ENCODE measurements around the gene DBF4B. TPM values are rescaled to one million over a fixed set of nuclear protein-coding genes. Genes with fewer than 3 reads are reported as not detected.

DBF4B gene
- total and polyA plus RNA-seq, 8 donors: 1.0 to 5.5 (median 2.8) TPM

DNA sequence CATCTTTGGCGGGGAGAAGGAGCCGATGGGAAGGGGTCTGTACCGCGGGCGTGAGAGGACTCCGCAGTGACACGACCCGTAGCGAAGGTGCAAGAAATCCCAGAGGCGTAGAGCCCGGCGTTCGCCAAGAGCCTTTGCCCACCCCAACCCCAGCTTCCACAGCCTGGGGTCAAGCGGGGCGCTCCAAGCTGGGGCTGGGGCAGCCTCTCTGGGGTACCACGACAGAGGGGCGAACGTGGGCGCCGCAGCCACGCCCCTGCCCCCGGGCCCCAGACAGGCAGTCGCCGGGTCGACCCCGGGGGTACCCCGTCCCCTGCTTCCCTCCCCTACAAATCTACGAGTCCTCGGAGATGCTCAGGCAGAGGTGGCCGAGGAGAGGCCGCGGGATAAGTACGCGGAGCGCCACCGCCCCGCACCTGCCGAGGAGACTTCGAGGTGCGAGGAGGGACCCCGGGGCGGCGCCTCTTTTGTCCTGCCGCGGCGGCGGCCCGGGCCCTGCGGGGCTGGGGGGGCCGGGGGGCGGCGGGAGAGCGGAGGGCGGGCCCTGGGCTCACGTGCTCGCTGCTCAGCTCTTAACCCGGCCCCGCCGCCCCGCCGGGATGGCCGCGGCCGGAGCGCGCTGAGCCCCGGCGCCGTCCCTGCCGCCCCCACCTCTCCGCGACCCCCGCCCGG lies 50.1 kb downstream of the DBF4B start, which contains the start of gene ADAM11:
Gene ADAM11 (plus strand): TSS at position 575 of the 672 bp plus-strand sequence. CDS start 212 bp downstream, outside the sequence.
- Histone ChIP-seq H3K9me3 (no peaks in the 10 kb centered on the region), H3K36me3 (no peaks in the 10 kb centered on the region), H3K4me1 (no peaks in the 10 kb centered on the region), H3K27me3 (peaks cover 0 to 8% (median 0%) of the 10 kb centered on the region in 4 donors), H3K27ac (no peak within 1 kb of the TSS), H3K4me3 (peak within 1 kb of the TSS in 2 of 4 donors; percentile 39 to 46)
- intact Hi-C loops (cut with DNase I): no loop called here
- WGBS, 2 donors: 7 to 12% methylated on average over 32 to 74 of the region's 74 CpGs
- no peak for FAIRE-seq
- DNase-seq: peak in 1 of 6 donors; percentile 42
- peak in 2 of 4 donors; percentile 48 to 69 for ATAC-seq
- TF ChIP-seq, protein P1, sequence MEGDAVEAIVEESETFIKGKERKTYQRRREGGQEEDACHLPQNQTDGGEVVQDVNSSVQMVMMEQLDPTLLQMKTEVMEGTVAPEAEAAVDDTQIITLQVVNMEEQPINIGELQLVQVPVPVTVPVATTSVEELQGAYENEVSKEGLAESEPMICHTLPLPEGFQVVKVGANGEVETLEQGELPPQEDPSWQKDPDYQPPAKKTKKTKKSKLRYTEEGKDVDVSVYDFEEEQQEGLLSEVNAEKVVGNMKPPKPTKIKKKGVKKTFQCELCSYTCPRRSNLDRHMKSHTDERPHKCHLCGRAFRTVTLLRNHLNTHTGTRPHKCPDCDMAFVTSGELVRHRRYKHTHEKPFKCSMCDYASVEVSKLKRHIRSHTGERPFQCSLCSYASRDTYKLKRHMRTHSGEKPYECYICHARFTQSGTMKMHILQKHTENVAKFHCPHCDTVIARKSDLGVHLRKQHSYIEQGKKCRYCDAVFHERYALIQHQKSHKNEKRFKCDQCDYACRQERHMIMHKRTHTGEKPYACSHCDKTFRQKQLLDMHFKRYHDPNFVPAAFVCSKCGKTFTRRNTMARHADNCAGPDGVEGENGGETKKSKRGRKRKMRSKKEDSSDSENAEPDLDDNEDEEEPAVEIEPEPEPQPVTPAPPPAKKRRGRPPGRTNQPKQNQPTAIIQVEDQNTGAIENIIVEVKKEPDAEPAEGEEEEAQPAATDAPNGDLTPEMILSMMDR (IDR thresholded peaks at IDR 0.05): no peak

DNA sequence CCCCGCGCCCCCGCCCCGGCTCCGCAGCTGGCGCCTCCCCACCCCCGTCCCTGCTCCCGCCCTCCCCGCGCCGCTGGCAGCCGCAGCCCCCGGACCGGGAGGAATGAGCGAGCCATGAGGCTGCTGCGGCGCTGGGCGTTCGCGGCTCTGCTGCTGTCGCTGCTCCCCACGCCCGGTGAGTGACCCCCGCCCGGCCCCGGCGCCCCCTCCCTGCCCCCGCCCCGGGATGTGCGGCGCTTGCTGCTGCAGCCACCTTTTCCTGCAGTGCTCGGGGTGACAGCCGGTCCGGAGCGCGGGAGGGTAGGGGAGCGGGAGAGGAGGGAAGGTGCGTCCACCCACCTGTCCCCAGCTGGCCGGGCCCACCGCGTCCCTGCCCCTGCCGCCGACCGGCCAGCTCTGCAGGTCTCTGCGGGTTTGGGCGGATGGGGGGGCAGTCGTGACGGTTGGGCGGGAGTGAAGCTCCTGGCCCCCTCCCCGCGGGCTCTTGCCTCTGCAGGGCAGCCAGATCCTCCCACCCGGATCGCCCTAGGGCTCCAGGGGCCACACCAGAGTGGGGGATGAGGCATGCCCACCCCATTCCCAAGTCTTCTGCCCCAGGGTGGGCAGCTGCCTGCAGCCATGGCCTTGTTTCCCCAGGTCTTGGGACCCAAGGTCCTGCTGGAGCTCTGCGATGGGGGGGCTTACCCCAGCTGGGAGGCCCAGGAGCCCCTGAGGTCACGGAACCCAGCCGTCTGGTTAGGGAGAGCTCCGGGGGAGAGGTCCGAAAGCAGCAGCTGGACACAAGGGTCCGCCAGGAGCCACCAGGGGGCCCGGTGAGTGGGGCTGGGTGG lies 50.8 kb downstream of the DBF4B start:
- WGBS, 2 donors: 7 to 8% methylated on average over 29 to 60 of the region's 60 CpGs
- DNase-seq (peak in 1 of 6 donors; percentile 70), ATAC-seq (peak in 2 of 4 donors; percentile 14 to 26), FAIRE-seq (no peak)
- no peaks in the 10 kb centered on the region for H3K4me1 ChIP-seq
- H3K9me3 ChIP-seq: no peaks in the 10 kb centered on the region
- no peaks in the 10 kb centered on the region for H3K36me3 ChIP-seq
- H3K4me3 ChIP-seq: peak overlapping the region in 2 of 4 donors; percentile 39 to 46
- H3K27ac ChIP-seq: no peak overlapping the region
- intact Hi-C loops (cut with DNase I): no loop called here
- H3K27me3 ChIP-seq: peaks cover 0 to 8% (median 0%) of the 10 kb centered on the region in 4 donors
- TF ChIP-seq, protein P1 (IDR thresholded peaks at IDR 0.05): no peak

DNA sequence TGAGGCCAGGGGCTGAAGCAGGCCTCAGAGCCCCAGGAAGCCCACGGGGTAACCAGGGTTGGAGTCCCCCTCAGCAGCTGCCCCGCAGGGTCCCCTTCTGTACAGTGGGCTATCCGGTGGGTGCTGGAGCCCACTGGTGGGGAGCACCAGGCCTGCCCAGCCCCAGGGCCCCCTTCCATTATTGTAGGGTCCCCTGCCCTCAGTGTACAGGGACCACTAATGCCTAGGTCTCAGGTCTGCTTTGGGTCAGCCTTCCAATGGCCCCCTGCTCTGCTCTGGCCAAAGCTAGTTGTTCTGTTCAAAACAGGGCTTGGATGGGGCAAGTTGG lies 51.4 kb downstream of the DBF4B start:
- H3K9me3 ChIP-seq: no peaks in the 10 kb centered on the region
- no peaks in the 10 kb centered on the region for H3K4me1 ChIP-seq
- H3K36me3 ChIP-seq: no peaks in the 10 kb centered on the region
- 58 to 59% methylated on average over 3 of the region's 3 CpGs for WGBS, 2 donors
- FAIRE-seq: no peak
- TF ChIP-seq, protein P1 (IDR thresholded peaks at IDR 0.05): no peak
- no peak overlapping the region for H3K27ac ChIP-seq
- ATAC-seq: no peak
- H3K27me3 ChIP-seq: peaks cover 0 to 8% (median 0%) of the 10 kb centered on the region in 4 donors
- no peak overlapping the region for H3K4me3 ChIP-seq
- intact Hi-C loops (cut with DNase I): no loop called here
- no peak for DNase-seq

DNA sequence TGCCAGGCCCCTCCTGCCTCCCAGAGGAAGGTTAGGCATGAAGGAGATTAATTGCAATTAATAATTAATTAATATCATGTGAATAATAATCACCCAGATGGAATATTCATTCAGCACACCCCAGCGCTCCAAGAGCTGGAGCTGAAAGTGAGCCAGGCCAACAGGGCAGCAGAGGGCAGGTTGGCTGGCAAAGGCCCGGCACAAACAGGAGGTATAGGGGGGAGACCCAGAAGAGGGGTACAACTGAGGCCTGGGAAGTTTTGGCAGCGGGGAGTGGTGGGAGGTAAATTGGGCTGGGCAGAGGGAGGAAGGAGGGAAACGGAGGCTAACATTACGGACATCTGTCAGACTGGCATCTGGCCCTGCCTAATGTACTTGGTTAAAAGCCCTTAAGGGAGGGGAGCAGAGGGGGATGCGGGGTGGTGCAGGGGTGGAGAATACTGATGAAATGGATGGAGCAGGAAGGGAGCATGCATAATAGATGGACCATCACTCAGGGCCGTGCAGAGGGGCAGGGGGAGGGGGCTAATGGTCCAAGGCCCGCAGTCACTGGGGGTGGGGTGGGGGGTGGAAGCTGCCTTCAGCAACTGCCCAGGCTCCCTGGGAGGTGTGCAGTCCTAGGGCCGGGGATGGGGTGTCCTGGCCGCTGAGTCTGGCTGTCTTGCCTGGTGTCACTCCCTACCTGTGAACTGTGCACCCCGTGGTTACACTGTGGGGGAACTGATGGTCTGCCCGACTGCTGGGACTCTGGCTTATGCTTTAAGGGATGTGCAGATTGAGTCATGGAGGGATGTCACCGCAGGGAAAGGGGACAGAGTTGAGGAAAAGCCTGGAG lies 52.2 kb downstream of the DBF4B start:
- DNase-seq: no peak
- FAIRE-seq: no peak
- no peaks in the 10 kb centered on the region for H3K9me3 ChIP-seq
- H3K36me3 ChIP-seq: no peaks in the 10 kb centered on the region
- H3K4me3 ChIP-seq: no peak overlapping the region
- H3K27ac ChIP-seq: no peak overlapping the region
- intact Hi-C loops (cut with DNase I): no loop called here
- WGBS, 2 donors: 61 to 67% methylated on average over 12 to 13 of the region's 13 CpGs
- no peaks in the 10 kb centered on the region for H3K4me1 ChIP-seq
- ATAC-seq: no peak
- TF ChIP-seq, protein P1 (IDR thresholded peaks at IDR 0.05): no peak
- peaks cover 0 to 8% (median 0%) of the 10 kb centered on the region in 4 donors for H3K27me3 ChIP-seq

Data from pancreas (tissue), 10 donors.